Measurements from ENCODE around the gene NT5C2. TPM values are rescaled to one million over a fixed set of nuclear protein-coding genes. Genes with fewer than 3 reads are reported as not detected.

The NT5C2 gene
- total RNA-seq, 1 experiment from 2014 or later: 74.6 TPM

DNA sequence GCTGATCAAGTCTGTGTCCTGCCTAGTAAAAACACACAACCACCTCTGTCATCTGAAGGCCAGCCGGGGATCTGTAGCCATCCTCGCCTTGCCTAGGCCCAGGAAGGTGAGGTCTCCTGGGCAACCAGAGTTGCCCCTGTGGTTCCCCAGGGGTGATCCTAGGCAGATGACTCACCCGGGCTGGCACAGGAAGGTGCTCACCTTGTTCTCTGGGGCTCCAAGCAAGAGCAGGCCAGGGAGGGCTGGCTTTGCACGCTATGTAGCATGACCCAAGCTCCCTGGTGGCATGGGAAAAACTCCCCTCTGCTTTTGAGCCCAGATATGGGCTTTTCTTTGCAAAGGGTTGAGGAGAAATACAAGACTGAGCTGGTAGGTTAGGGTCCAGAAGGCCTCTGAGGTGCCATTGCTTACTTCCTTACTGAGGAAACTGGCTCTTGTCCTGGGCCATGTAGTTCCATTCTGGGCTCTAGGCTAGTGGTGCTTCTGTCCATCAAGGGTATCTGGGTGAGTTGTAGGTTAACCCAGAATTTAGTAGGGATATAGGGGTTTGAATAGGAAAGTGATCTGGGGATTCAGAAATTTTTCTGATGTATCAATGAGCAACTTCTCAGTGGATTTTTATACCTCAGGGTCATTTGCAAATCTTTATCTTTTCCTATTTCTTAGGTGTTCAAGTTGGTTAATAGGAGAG, 112.0 kb downstream of the NT5C2 start:
- H3K4me2 ChIP-seq (ENCODE audit: low read length): no peak overlapping the region
- no peaks in the 10 kb centered on the region for H4K20me1 ChIP-seq (ENCODE audit: low read length)
- H3K4me3 ChIP-seq (ENCODE audit: low read length): no peak overlapping the region
- H3K9me2 ChIP-seq (replicated peaks; ENCODE audit: low read length): no peaks in the 10 kb centered on the region
- H3K4me1 ChIP-seq (ENCODE audit: insufficient read depth, low read length): no peaks in the 10 kb centered on the region
- ChIA-PET CTCF (no interaction called here), POLR2A (ENCODE audit: unreplicated experiment) (no interaction called here)
- intact Hi-C loops (cut with micrococcal nuclease): loop anchor here (5.0 kb wide), 1 partner anchor 161 kb away; no protein-coding TSS in a partner anchor
- TF ChIP-seq EZH2 (IDR thresholded peaks at IDR 0.05; ENCODE audit: low read length, unreplicated experiment) (no peak), EZH2phosphoT487 (IDR thresholded peaks at IDR 0.05; ENCODE audit: borderline replicate concordance, low read length) (no peak)
- TF ChIP-seq, protein P1, sequence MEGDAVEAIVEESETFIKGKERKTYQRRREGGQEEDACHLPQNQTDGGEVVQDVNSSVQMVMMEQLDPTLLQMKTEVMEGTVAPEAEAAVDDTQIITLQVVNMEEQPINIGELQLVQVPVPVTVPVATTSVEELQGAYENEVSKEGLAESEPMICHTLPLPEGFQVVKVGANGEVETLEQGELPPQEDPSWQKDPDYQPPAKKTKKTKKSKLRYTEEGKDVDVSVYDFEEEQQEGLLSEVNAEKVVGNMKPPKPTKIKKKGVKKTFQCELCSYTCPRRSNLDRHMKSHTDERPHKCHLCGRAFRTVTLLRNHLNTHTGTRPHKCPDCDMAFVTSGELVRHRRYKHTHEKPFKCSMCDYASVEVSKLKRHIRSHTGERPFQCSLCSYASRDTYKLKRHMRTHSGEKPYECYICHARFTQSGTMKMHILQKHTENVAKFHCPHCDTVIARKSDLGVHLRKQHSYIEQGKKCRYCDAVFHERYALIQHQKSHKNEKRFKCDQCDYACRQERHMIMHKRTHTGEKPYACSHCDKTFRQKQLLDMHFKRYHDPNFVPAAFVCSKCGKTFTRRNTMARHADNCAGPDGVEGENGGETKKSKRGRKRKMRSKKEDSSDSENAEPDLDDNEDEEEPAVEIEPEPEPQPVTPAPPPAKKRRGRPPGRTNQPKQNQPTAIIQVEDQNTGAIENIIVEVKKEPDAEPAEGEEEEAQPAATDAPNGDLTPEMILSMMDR (conservative IDR thresholded peaks at IDR 0.05; ENCODE audit: low read depth, low read length): no peak
- ATAC-seq (peak; percentile 28; the same call in 1 of the 2 replicates), DNase-seq (peak; percentile 11)
- no peaks in the 10 kb centered on the region for H3K79me2 ChIP-seq (ENCODE audit: low read length)
- H3K27ac ChIP-seq (ENCODE audit: low read length): no peak overlapping the region
- TSS peak; percentile 3 for BruUV-seq (replicated peaks)
- no peak overlapping the region for H2AFZ ChIP-seq (ENCODE audit: low read length)
- no peak overlapping the region for H3K9ac ChIP-seq (ENCODE audit: low read length)
- no peaks in the 10 kb centered on the region for H3K9me3 ChIP-seq (ENCODE audit: low read length)
- H3F3A ChIP-seq (ENCODE audit: low read length, unreplicated experiment): no peaks in the 10 kb centered on the region
- no peaks in the 10 kb centered on the region for H3K27me3 ChIP-seq (ENCODE audit: low read length)
- H3K36me3 ChIP-seq (ENCODE audit: low read depth, low read length): peaks cover 15% of the 10 kb centered on the region; the same call in 1 of the 2 replicates

DNA sequence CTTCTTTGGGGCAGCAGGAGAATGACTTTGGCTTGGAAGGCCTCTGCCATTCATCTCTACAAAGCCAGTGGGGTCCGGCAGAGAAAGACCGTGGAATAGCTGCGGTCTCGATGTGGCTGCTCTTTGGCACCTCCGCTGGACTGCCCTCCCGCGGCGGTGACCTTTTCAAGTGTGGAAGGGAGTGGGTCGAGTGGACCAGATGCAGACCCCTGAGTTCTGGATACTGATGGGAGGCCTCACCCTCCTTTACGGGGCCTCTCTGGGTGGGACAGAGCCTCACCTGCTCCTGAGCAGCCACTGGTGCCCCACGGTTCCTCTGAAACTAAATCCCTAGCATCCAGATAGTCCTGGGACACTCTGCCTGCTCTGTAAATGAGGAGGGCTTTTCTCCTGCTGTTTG, 113.1 kb downstream of the NT5C2 start:
- Histone ChIP-seq H3K27me3 (ENCODE audit: low read length) (no peaks in the 10 kb centered on the region), H3K9me2 (replicated peaks; ENCODE audit: low read length) (no peaks in the 10 kb centered on the region), H2AFZ (ENCODE audit: low read length) (no peak overlapping the region), H4K20me1 (ENCODE audit: low read length) (no peaks in the 10 kb centered on the region), H3K36me3 (ENCODE audit: low read depth, low read length) (peaks cover 5% of the 10 kb centered on the region; the same call in 1 of the 2 replicates), H3F3A (ENCODE audit: low read length, unreplicated experiment) (no peaks in the 10 kb centered on the region), H3K79me2 (ENCODE audit: low read length) (no peaks in the 10 kb centered on the region), H3K27ac (ENCODE audit: low read length) (no peak overlapping the region), H3K9me3 (ENCODE audit: low read length) (no peaks in the 10 kb centered on the region), H3K9ac (ENCODE audit: low read length) (no peak overlapping the region), H3K4me3 (ENCODE audit: low read length) (no peak overlapping the region), H3K4me1 (ENCODE audit: insufficient read depth, low read length) (no peaks in the 10 kb centered on the region), H3K4me2 (ENCODE audit: low read length) (no peak overlapping the region)
- intact Hi-C loops (cut with micrococcal nuclease): loop anchor here (5.0 kb wide), 1 partner anchor 162 kb away; no protein-coding TSS in a partner anchor
- BruUV-seq (replicated peaks): no TSS peak
- ChIA-PET POLR2A (ENCODE audit: unreplicated experiment) (no interaction called here), CTCF (no interaction called here)
- no peak for ATAC-seq
- DNase-seq: no peak
- TF ChIP-seq, protein P1 (conservative IDR thresholded peaks at IDR 0.05; ENCODE audit: low read depth, low read length): no peak
- TF ChIP-seq EZH2phosphoT487 (IDR thresholded peaks at IDR 0.05; ENCODE audit: borderline replicate concordance, low read length): no peak
- TF ChIP-seq EZH2 (IDR thresholded peaks at IDR 0.05; ENCODE audit: low read length, unreplicated experiment): no peak

DNA sequence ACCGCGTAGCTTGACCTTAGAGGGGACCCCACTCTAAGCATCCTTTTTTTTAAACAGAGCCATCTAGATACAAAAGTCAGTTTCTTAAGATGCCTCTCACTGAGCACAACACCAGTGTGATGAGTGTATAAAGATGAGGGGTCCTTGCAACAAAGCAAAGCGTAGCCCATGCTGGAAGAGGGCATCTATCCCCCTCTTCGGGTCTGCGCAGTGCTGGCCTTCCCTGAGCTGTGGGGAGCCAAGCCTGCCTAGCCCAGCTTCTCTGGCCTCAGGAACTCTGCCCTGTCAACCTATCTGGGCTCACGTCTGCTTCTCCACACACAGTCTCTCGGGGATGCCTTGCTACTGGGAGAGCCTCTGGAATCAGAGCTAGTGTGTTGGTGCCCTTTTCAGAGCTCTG, 114.0 kb downstream of the NT5C2 start:
- TF ChIP-seq EZH2 (IDR thresholded peaks at IDR 0.05; ENCODE audit: low read length, unreplicated experiment) (no peak), EZH2phosphoT487 (IDR thresholded peaks at IDR 0.05; ENCODE audit: borderline replicate concordance, low read length) (no peak)
- TF ChIP-seq, protein P1 (conservative IDR thresholded peaks at IDR 0.05; ENCODE audit: low read depth, low read length): no peak
- Histone ChIP-seq H4K20me1 (ENCODE audit: low read length) (no peaks in the 10 kb centered on the region), H3K36me3 (ENCODE audit: low read depth, low read length) (no peaks in the 10 kb centered on the region; the same call in 1 of the 2 replicates), H3K27ac (ENCODE audit: low read length) (no peak overlapping the region), H3K9ac (ENCODE audit: low read length) (no peak overlapping the region), H3K9me3 (ENCODE audit: low read length) (no peaks in the 10 kb centered on the region), H3K27me3 (ENCODE audit: low read length) (no peaks in the 10 kb centered on the region), H3K79me2 (ENCODE audit: low read length) (no peaks in the 10 kb centered on the region), H2AFZ (ENCODE audit: low read length) (no peak overlapping the region), H3K4me1 (ENCODE audit: insufficient read depth, low read length) (no peaks in the 10 kb centered on the region), H3K4me3 (ENCODE audit: low read length) (no peak overlapping the region), H3F3A (ENCODE audit: low read length, unreplicated experiment) (no peaks in the 10 kb centered on the region), H3K4me2 (ENCODE audit: low read length) (no peak overlapping the region), H3K9me2 (replicated peaks; ENCODE audit: low read length) (no peaks in the 10 kb centered on the region)
- intact Hi-C loops (cut with micrococcal nuclease): no loop called here
- DNase-seq (no peak), ATAC-seq (no peak)
- ChIA-PET CTCF (no interaction called here), POLR2A (ENCODE audit: unreplicated experiment) (no interaction called here)
- no TSS peak for BruUV-seq (replicated peaks)

All from PC-3 (cell line).